WI38 (cell line): ENCODE measurements around the gene ARHGEF7.

Experiments used
- H3K4me3 ChIP-seq: 2 replicates; pipeline ENCODE4 v1.5.1; 2011; ENCODE audit warnings: low read depth, mild to moderate bottlenecking, control low read depth, low read length
- CTCF ChIP-seq: IDR thresholded peaks from 2 replicates; pipeline ENCODE4 v1.5.1; 2012; ENCODE audit warnings: low read depth, mild to moderate bottlenecking, control low read depth, low read length

The ARHGEF7 gene

GRCh38 chr13:111093136-111093535 lies 22.0 kb upstream of the ARHGEF7 start:
- H3K4me3 ChIP-seq = no peak overlapping the region
- no peak for TF ChIP-seq CTCF

- no peak for TF ChIP-seq CTCF
These were observed 21.5 kb upstream of the ARHGEF7 start for GRCh38 chr13:111093634-111094033.

GRCh38 chr13:111095031-111095840 lies 19.9 kb upstream of the ARHGEF7 start:
- H3K4me3 ChIP-seq = no peak overlapping the region
- no peak for TF ChIP-seq CTCF

More at GRCh38 chr13:111093634-111094033, 21.5 kb upstream of the ARHGEF7 start:
- H3K4me3 ChIP-seq = no peak overlapping the region

- no peak for TF ChIP-seq CTCF
- H3K4me3 ChIP-seq = no peak overlapping the region
These were observed 19.1 kb upstream of the ARHGEF7 start for GRCh38 chr13:111095911-111096501.

GRCh38 chr13:111099290-111099689 lies 15.8 kb upstream of the ARHGEF7 start:
- no peak for TF ChIP-seq CTCF
- no peak overlapping the region for H3K4me3 ChIP-seq

GRCh38 chr13:111110054-111110453 lies 5.1 kb upstream of the ARHGEF7 start:
- no peak overlapping the region for H3K4me3 ChIP-seq
- TF ChIP-seq CTCF = no peak

GRCh38 chr13:111111376-111111937 lies 3.7 kb upstream of the ARHGEF7 start:
- H3K4me3 ChIP-seq = no peak overlapping the region
- TF ChIP-seq CTCF = no peak
